Mesenchymal stem cell (in vitro differentiated cells and primary cell): ENCODE results near the gene PLCXD3.
"Not testable (repeated sequence)": the region's sequence is repeated elsewhere in the genome, so short reads cannot be mapped to it uniquely, and the experiment has no call there.

Source experiments
- DNase-seq: peaks from one replicate; pipeline ENCODE4 v3.0.0-alpha.2; 2013
- H2AFZ ChIP-seq: one replicate; pipeline ENCODE4 v1.6.1; 2013; ENCODE audit warnings: low read depth, mild to moderate bottlenecking, control low read depth, inconsistent platforms, low read length, moderate library complexity
- H2AK5ac ChIP-seq: 2 replicates; pipeline ENCODE4 v1.6.1; 2013; ENCODE audit warnings: low read length, moderate library complexity, mild to moderate bottlenecking, inconsistent platforms; ENCODE audit not compliant: severe bottlenecking
- H2BK120ac ChIP-seq: one replicate; pipeline ENCODE4 v1.6.1; 2013; ENCODE audit warnings: low read depth, mild to moderate bottlenecking, inconsistent platforms, low read length, moderate library complexity
- H2BK12ac ChIP-seq, 2 experiments: one replicate each; pipeline ENCODE4 v1.6.1; 2013; ENCODE audit warnings: inconsistent platforms in 2 of 2, low read length in 2 of 2, mild to moderate bottlenecking in 2 of 2, moderate library complexity in 2 of 2, control low read depth in 1 of 2
- H2BK15ac ChIP-seq: one replicate; pipeline ENCODE4 v1.6.1; 2013; ENCODE audit warnings: mild to moderate bottlenecking, low read depth, inconsistent platforms; ENCODE audit not compliant: poor library complexity, severe bottlenecking
- H2BK5ac ChIP-seq: 2 replicates; pipeline ENCODE4 v1.6.1; 2013; ENCODE audit warnings: low read depth, mild to moderate bottlenecking, low read length, control low read depth, inconsistent platforms; ENCODE audit not compliant: poor library complexity, severe bottlenecking
- H3K14ac ChIP-seq, 2 experiments: one replicate each; pipeline ENCODE4 v1.6.1; 2013; ENCODE audit warnings: inconsistent platforms in 2 of 2, low read length in 2 of 2, control low read depth in 1 of 2, mild to moderate bottlenecking in 1 of 2, moderate library complexity in 1 of 2
- H3K18ac ChIP-seq, 2 experiments: one replicate each; pipeline ENCODE4 v1.6.1; 2013; ENCODE audit warnings: inconsistent platforms in 2 of 2, low read length in 2 of 2, control low read depth in 1 of 2, low read depth in 1 of 2, mild to moderate bottlenecking in 1 of 2
- H3K23ac ChIP-seq, 2 experiments: one replicate each; pipeline ENCODE4 v1.6.1; 2013; ENCODE audit warnings: inconsistent platforms in 2 of 2, low read length in 2 of 2, mild to moderate bottlenecking in 2 of 2, moderate library complexity in 2 of 2, control low read depth in 1 of 2
- H3K27ac ChIP-seq: 2 replicates; pipeline ENCODE4 v1.5.1; 2013; ENCODE audit warnings: mild to moderate bottlenecking, moderate library complexity, low read length, control low read depth, inconsistent platforms; ENCODE audit not compliant: poor library complexity, severe bottlenecking
- H3K27me3 ChIP-seq, 2 experiments: 2 replicates each; pipeline versions ENCODE4 v1.6.1 to v1.7.0; 2013; ENCODE audit warnings: low read length in 2 of 2, mild to moderate bottlenecking in 2 of 2, moderate library complexity in 2 of 2, control low read depth in 1 of 2, inconsistent platforms in 1 of 2; ENCODE audit not compliant: control insufficient read depth in 1 of 2, insufficient read depth in 1 of 2
- H3K36me3 ChIP-seq, 2 experiments: 2 replicates each; pipeline versions ENCODE4 v1.6.1 to v1.7.0; 2013; ENCODE audit warnings: low read length in 2 of 2, control low read depth in 1 of 2, inconsistent platforms in 1 of 2, low read depth in 1 of 2, mild to moderate bottlenecking in 1 of 2; ENCODE audit not compliant: insufficient read depth in 2 of 2, control insufficient read depth in 1 of 2
- H3K4ac ChIP-seq, 2 experiments: one replicate each; pipeline ENCODE4 v1.6.1; 2013; ENCODE audit warnings: inconsistent platforms in 2 of 2, low read length in 2 of 2, mild to moderate bottlenecking in 2 of 2, moderate library complexity in 2 of 2, control low read depth in 1 of 2, low read depth in 1 of 2
- H3K4me1 ChIP-seq: 2 replicates; pipeline ENCODE4 v1.6.1; 2013; ENCODE audit warnings: low read depth, low read length, control low read depth; ENCODE audit not compliant: control insufficient read depth, insufficient read depth
- H3K4me2 ChIP-seq: 2 replicates; pipeline ENCODE4 v1.6.1; 2013; ENCODE audit warnings: low read length, mild to moderate bottlenecking, inconsistent platforms; ENCODE audit not compliant: poor library complexity, severe bottlenecking
- H3K4me3 ChIP-seq, 2 experiments: 2 replicates each; pipeline versions ENCODE4 v1.5.1 to v1.7.0; 2013; ENCODE audit warnings: low read length in 2 of 2, mild to moderate bottlenecking in 2 of 2, control low read depth in 1 of 2, low read depth in 1 of 2; ENCODE audit not compliant: insufficient read depth in 1 of 2
- H3K79me1 ChIP-seq: replicated peaks from 2 replicates; pipeline ENCODE4 v1.6.1; 2013; ENCODE audit warnings: mild to moderate bottlenecking, control low read depth, low read length, inconsistent platforms; ENCODE audit not compliant: poor library complexity, severe bottlenecking
- H3K9ac ChIP-seq: 2 replicates; pipeline ENCODE4 v1.7.0; 2013; ENCODE audit warnings: mild to moderate bottlenecking, low read length, moderate library complexity
- H3K9me3 ChIP-seq: 2 replicates; pipeline ENCODE4 v1.7.0; 2013; ENCODE audit warnings: mild to moderate bottlenecking, low read length; ENCODE audit not compliant: control insufficient read depth
- H4K8ac ChIP-seq: one replicate; pipeline ENCODE4 v1.6.1; 2013; ENCODE audit warnings: inconsistent platforms, mild to moderate bottlenecking, low read length, moderate library complexity
- H4K91ac ChIP-seq: one replicate; pipeline ENCODE4 v1.6.1; 2013; ENCODE audit warnings: mild to moderate bottlenecking, low read length, inconsistent platforms
- WGBS: methylation state at CpG from one replicate; pipeline ENCODE4 v1.1.7; 2013; ENCODE audit warnings: mixed read lengths; 5-methylcytosine and 5-hydroxymethylcytosine counted together

PLCXD3 gene

GRCh38 chr5:41482173-41482572, 28.2 kb downstream of the PLCXD3 start:
- H3K36me3 ChIP-seq: no peaks in the 10 kb centered on the region
- H3K27me3 ChIP-seq: no peaks in the 10 kb centered on the region
- H3K4ac ChIP-seq: no peak overlapping the region
- H2BK12ac ChIP-seq: no peak overlapping the region
- no peak overlapping the region for H3K18ac ChIP-seq
- no peak overlapping the region for H3K9ac ChIP-seq
- H3K4me1 ChIP-seq: no peaks in the 10 kb centered on the region
- H3K23ac ChIP-seq: no peak overlapping the region
- H2BK120ac ChIP-seq: no peak overlapping the region
- H3K14ac ChIP-seq: no peak overlapping the region
- no peaks in the 10 kb centered on the region for H3K9me3 ChIP-seq
- no peaks in the 10 kb centered on the region for H3K79me1 ChIP-seq
- no peak overlapping the region for H2BK5ac ChIP-seq
- no peak overlapping the region for H2AK5ac ChIP-seq
- no peak overlapping the region for H4K8ac ChIP-seq
- H3K4me3 ChIP-seq: no peak overlapping the region
- WGBS: 79% methylated on average over 3 of the region's 6 CpGs
- DNase-seq: no peak
- H4K91ac ChIP-seq: no peak overlapping the region
- H3K27ac ChIP-seq: no peak overlapping the region
- no peak overlapping the region for H2BK15ac ChIP-seq
- no peak overlapping the region for H3K4me2 ChIP-seq
- no peak overlapping the region for H2AFZ ChIP-seq

DNA sequence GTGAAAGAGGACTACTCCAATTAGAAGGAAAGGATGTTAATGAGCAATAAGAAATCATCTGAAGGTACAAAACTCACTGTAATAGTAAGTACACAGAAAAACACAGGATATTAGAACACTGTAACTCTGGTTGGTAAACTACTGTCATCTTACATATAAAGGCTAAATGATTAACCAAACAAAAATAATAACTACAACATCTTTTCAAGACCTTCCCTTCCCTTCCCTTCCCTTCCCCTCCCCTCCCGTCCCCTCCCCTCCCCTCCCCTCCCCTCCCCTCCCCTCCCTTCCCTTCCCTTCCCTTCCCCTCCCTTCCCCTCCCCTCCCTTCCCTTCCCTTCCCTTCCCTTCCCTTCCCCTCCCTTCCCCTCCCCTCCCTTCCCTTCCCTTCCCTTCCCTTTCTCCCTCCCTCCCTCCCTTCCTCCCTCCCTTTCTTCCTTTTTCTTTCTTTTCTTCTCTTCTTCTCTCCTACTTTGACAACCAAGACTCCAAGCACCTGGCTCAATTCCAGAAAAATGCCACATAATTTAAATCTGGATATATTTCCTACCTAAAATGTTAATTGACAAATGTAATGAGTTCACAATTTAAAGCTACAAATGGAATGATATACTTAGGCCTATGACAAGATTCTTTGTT, 38.7 kb downstream of the PLCXD3 start:
- H3K4ac ChIP-seq, H3K9ac ChIP-seq, H3K27me3 ChIP-seq, H3K4me1 ChIP-seq, H3K79me1 ChIP-seq, H2BK120ac ChIP-seq, H3K4me2 ChIP-seq, H3K23ac ChIP-seq, H2BK15ac ChIP-seq, H3K14ac ChIP-seq, H3K36me3 ChIP-seq, H2BK5ac ChIP-seq, H2AFZ ChIP-seq, H3K27ac ChIP-seq, H4K8ac ChIP-seq, H3K18ac ChIP-seq, H3K4me3 ChIP-seq, DNase-seq, H2AK5ac ChIP-seq, H2BK12ac ChIP-seq, H4K91ac ChIP-seq: not testable (repeated sequence)
- no CpG with 5 or more reads among the region's 1 CpG for WGBS
- H3K9me3 ChIP-seq: peaks cover 25% of the 10 kb centered on the region

DNA sequence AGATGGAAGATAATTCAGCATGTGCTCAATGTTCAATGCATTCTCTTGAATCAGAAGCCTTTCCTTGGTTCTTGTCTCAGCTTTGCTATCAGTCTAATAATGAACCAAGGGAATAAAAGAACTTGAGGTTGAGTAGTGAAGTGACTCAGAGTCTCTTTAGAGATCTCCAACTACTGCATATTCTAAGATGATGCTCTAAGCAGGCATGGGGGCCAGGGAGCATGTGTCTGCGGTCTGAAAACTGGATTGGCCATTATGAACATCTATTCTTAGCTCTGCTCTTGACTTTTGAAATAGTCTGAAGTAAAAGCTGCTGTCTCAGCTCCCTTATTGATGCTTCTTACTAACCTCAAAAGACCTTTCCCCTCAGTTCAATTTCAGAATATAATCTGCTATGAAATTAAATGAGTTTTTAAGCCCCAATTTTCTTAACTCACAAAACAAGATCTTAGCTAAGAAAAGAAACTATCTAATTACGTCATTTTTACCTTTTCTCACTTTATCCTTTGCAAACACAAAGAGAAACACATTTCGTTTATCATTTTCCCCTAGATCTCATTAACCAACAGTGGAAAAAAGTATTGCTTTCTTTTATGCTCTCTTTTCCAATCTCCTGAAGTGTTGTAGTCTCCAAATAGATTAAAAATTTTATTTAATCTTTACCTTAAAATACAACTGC, 44.8 kb downstream of the PLCXD3 start:
- H3K9me3 ChIP-seq: no peaks in the 10 kb centered on the region
- H4K91ac ChIP-seq: no peak overlapping the region
- no peak overlapping the region for H2AK5ac ChIP-seq
- H3K14ac ChIP-seq: no peak overlapping the region
- no peaks in the 10 kb centered on the region for H3K36me3 ChIP-seq
- no peak overlapping the region for H2AFZ ChIP-seq
- H3K18ac ChIP-seq: no peak overlapping the region
- H3K23ac ChIP-seq: no peak overlapping the region
- no peak overlapping the region for H2BK120ac ChIP-seq
- DNase-seq: peak; percentile 0
- H3K79me1 ChIP-seq: no peaks in the 10 kb centered on the region
- no peak overlapping the region for H2BK5ac ChIP-seq
- WGBS: 67% methylated on average over 2 of the region's 3 CpGs
- no peak overlapping the region for H3K4ac ChIP-seq
- H3K27ac ChIP-seq: no peak overlapping the region
- no peaks in the 10 kb centered on the region for H3K4me1 ChIP-seq
- no peak overlapping the region for H4K8ac ChIP-seq
- H2BK12ac ChIP-seq: no peak overlapping the region
- H3K9ac ChIP-seq: no peak overlapping the region
- H3K27me3 ChIP-seq: no peaks in the 10 kb centered on the region
- no peak overlapping the region for H3K4me2 ChIP-seq
- H3K4me3 ChIP-seq: no peak overlapping the region
- no peak overlapping the region for H2BK15ac ChIP-seq

GRCh38 chr5:41459557-41459956, 50.8 kb downstream of the PLCXD3 start:
- Histone ChIP-seq H2BK15ac (no peak overlapping the region), H3K9me3 (no peaks in the 10 kb centered on the region), H3K36me3 (no peaks in the 10 kb centered on the region), H2BK5ac (no peak overlapping the region), H3K27me3 (no peaks in the 10 kb centered on the region), H3K4me2 (no peak overlapping the region), H3K23ac (no peak overlapping the region), H3K14ac (no peak overlapping the region), H3K4me1 (no peaks in the 10 kb centered on the region), H4K91ac (no peak overlapping the region), H2AFZ (no peak overlapping the region), H3K4me3 (no peak overlapping the region), H2BK120ac (no peak overlapping the region), H3K18ac (no peak overlapping the region), H3K4ac (no peak overlapping the region), H2AK5ac (no peak overlapping the region), H3K79me1 (no peaks in the 10 kb centered on the region), H4K8ac (no peak overlapping the region), H3K9ac (no peak overlapping the region), H2BK12ac (no peak overlapping the region), H3K27ac (no peak overlapping the region)
- no peak for DNase-seq
- WGBS: no CpG with 5 or more reads among the region's 1 CpG
